Lung (tissue), 12 donors: ENCODE results near the gene ZBTB6. TPM values are rescaled to one million over a fixed set of nuclear protein-coding genes. Genes with fewer than 3 reads are reported as not detected.

ENCODE experiments used
- ATAC-seq: fragments of 200-7000 bp; cut with Tn5 transposase; one replicate; pipeline ENCODE4 v1.9.1; 2020; ENCODE audit warnings: moderate number of reproducible peaks; ENCODE audit not compliant: insufficient read depth, low FRiP score
- DNase-seq, 3 donors: peaks; one replicate each; pipeline ENCODE4 v3.0.0-alpha.2; 2013 to 2017
- H3K27ac ChIP-seq, 2 donors: one replicate each; pipeline ENCODE4 v1.5.1; 2013; ENCODE audit warnings: mild to moderate bottlenecking in 2 of 2, moderate library complexity in 2 of 2, control low read depth in 1 of 2, inconsistent platforms in 1 of 2, low read depth in 1 of 2, low read length in 1 of 2
- H3K27me3 ChIP-seq, 3 donors: one replicate each; pipeline ENCODE4 v1.5.1; 2013; ENCODE audit warnings: low read length in 2 of 3; ENCODE audit not compliant: control insufficient read depth in 3 of 3, insufficient read depth in 3 of 3
- H3K36me3 ChIP-seq, 4 donors: one replicate each; pipeline ENCODE4 v1.5.1; 2013; ENCODE audit warnings: low read length in 4 of 4, mild to moderate bottlenecking in 1 of 4, moderate library complexity in 1 of 4; ENCODE audit not compliant: control insufficient read depth in 4 of 4, insufficient read depth in 4 of 4
- H3K4me1 ChIP-seq, 5 donors: one replicate each; pipeline ENCODE4 v1.5.1; 2013; ENCODE audit warnings: low read length in 5 of 5, mild to moderate bottlenecking in 2 of 5, moderate library complexity in 1 of 5; ENCODE audit not compliant: control insufficient read depth in 5 of 5, insufficient read depth in 5 of 5
- H3K4me3 ChIP-seq: one replicate; pipeline ENCODE4 v1.5.1; 2013; ENCODE audit warnings: mild to moderate bottlenecking, control low read depth, moderate library complexity
- H3K9ac ChIP-seq, 2 donors: one replicate each; pipeline ENCODE4 v1.5.1; 2013; ENCODE audit warnings: low read length in 2 of 2, control low read depth in 1 of 2; ENCODE audit not compliant: insufficient read depth in 1 of 2
- H3K9me3 ChIP-seq, 4 donors: one replicate each; pipeline ENCODE4 v1.5.1; 2013; ENCODE audit warnings: low read length in 3 of 4, mild to moderate bottlenecking in 1 of 4, moderate library complexity in 1 of 4; ENCODE audit not compliant: control insufficient read depth in 4 of 4, insufficient read depth in 3 of 4
- CTCF ChIP-seq: IDR thresholded peaks from 2 replicates; pipeline ENCODE4 v1.5.1; 2012; ENCODE audit warnings: mild to moderate bottlenecking; ENCODE audit errors: control extremely low read depth, extremely low read depth
- WGBS, 2 donors: extraction: QIAGEN DNeasy Blood & Tissue Kit; methylation state at CpG; one replicate each; pipeline ENCODE4 v1.1.7; 2013; 5-methylcytosine and 5-hydroxymethylcytosine counted together
- polyA plus RNA-seq, 2 donors: library from polyadenylated mRNA; stranded (reverse); fragments of 200-250 nt; gene quantifications; one replicate each; pipeline ENCODE4 v1.2.1, GENCODE V29; 2013
- total RNA-seq, 2 donors: library from RNA; depleted of rRNA in 1 of 2; stranded (reverse); fragments of >200 nt in 1 of 2; gene quantifications; one replicate each; pipeline ENCODE4 v1.2.1, GENCODE V29; 2014 to 2021
- donor health status: control.
- donor health status: control.
- donor health status: Bipolar disorder and iron deficiency.
- donor health status: healthy.
- donor health status: DM: yes; HTN: yes; CAD: no.

The ZBTB6 gene
- total and polyA plus RNA-seq, 4 donors, result 2.5 to 16.6 (median 6.1) TPM

GRCh38 chr9:122931226-122932121 is 18.4 kb upstream of the ZBTB6 start, which contains the start of gene ZBTB26:
TSS of gene ZBTB26 (minus strand) at chr9:122931512. CDS start at chr9:122919934, 11,578 bp downstream.
- no peak for TF ChIP-seq CTCF
- ATAC-seq (peak; percentile 99), DNase-seq (peak; percentile 95 to 96 (median 96))
- no peaks in the 10 kb centered on the region for H3K9me3 ChIP-seq
- H3K4me1 ChIP-seq, result peaks cover 6 to 22% (median 12%) of the 10 kb centered on the region in 5 donors
- H3K4me3 ChIP-seq, result peak within 1 kb of the TSS; percentile 85
- H3K27me3 ChIP-seq, result no peaks in the 10 kb centered on the region
- H3K27ac ChIP-seq, result peak within 1 kb of the TSS; percentile 75 to 91
- peaks cover 2 to 9% (median 2%) of the 10 kb centered on the region in 4 donors for H3K36me3 ChIP-seq
- WGBS, 2 donors, result 1% methylated on average over 51 of the region's 51 CpGs
- peak within 1 kb of the TSS; percentile 81 to 85 for H3K9ac ChIP-seq

- Histone ChIP-seq H3K4me1 (peaks cover 6 to 22% (median 12%) of the 10 kb centered on the region in 5 donors), H3K27me3 (no peaks in the 10 kb centered on the region), H3K27ac (peak overlapping the region; percentile 75 to 85), H3K9ac (peak overlapping the region; percentile 16 to 81), H3K36me3 (peaks cover 0 to 6% (median 0%) of the 10 kb centered on the region in 4 donors), H3K4me3 (peak overlapping the region; percentile 85), H3K9me3 (no peaks in the 10 kb centered on the region)
- no peak for DNase-seq
- ATAC-seq, result no peak
- WGBS, 2 donors, result 24% methylated on average over 10 of the region's 10 CpGs
- no peak for TF ChIP-seq CTCF
Measured at GRCh38 chr9:122930541-122931225, 17.6 kb upstream of the ZBTB6 start.

- no peaks in the 10 kb centered on the region for H3K27me3 ChIP-seq
- H3K36me3 ChIP-seq, result peaks cover 0 to 6% (median 0%) of the 10 kb centered on the region in 4 donors
- no peak for DNase-seq
- no peak overlapping the region for H3K27ac ChIP-seq
- H3K9ac ChIP-seq, result peak overlapping the region in 1 of 2 donors; percentile 16
- 71 to 81% methylated on average over 1 of the region's 1 CpG for WGBS, 2 donors
- H3K4me1 ChIP-seq, result peaks cover 6 to 22% (median 12%) of the 10 kb centered on the region in 5 donors
- no peak for ATAC-seq
- no peak overlapping the region for H3K4me3 ChIP-seq
- H3K9me3 ChIP-seq, result no peaks in the 10 kb centered on the region
- no peak for TF ChIP-seq CTCF
Measured at GRCh38 chr9:122929796-122930354, 16.8 kb upstream of the ZBTB6 start.
